Adrenal gland (tissue), 12 donors: Measurements from ENCODE around the gene ATP11A. TPM values are rescaled to one million over a fixed set of nuclear protein-coding genes. Genes with fewer than 3 reads are reported as not detected.

ENCODE experiments used
- DNase-seq, 7 donors: peaks; one replicate each; pipeline ENCODE4 v3.0.0-alpha.2; 2019 to 2020
- H3K27ac ChIP-seq, 5 donors: fragments of 200-600 bp; sonication (generic) in 4 of 5; 1 replicate in 3 of 5; 2 replicates in 2 of 5; pipeline versions ENCODE4 v1.5.1 to v1.8.0; 2016 to 2020; ENCODE audit warnings: mild to moderate bottlenecking in 1 of 5
- H3K27me3 ChIP-seq: fragments of 200-600 bp; 2 replicates; pipeline ENCODE4 v1.8.0; 2021
- H3K36me3 ChIP-seq, 2 donors: fragments of 200-600 bp; replicated peaks in 1 of 2; 1 replicate in 1 of 2; 2 replicates in 1 of 2; pipeline versions ENCODE4 v1.5.1 to v1.8.0; 2018 to 2022
- H3K4me1 ChIP-seq, 2 donors: fragments of 200-600 bp; replicated peaks in 1 of 2; 1 replicate in 1 of 2; 2 replicates in 1 of 2; pipeline versions ENCODE4 v1.5.1 to v1.8.0; 2018 to 2021
- H3K4me3 ChIP-seq, 4 donors: fragments of 200-600 bp; sonication (generic) in 3 of 4; one replicate each; pipeline ENCODE4 v1.5.1; 2016 to 2018
- H3K9me3 ChIP-seq, 3 donors: fragments of 200-600 bp; sonication (generic) in 1 of 3; replicated peaks in 1 of 3; 1 replicate in 2 of 3; 2 replicates in 1 of 3; pipeline versions ENCODE4 v1.5.1 to v1.8.0; 2016 to 2021
- POLR2A ChIP-seq, 2 donors: fragments of 450-650 bp; IDR thresholded peaks; one replicate each; pipeline ENCODE4 v1.6.1; 2017; ENCODE audit warnings: antibody characterized with exemption in 2 of 2, mild to moderate bottlenecking in 2 of 2, moderate library complexity in 1 of 2
- WGBS, 4 donors: extraction: QIAGEN DNeasy Blood & Tissue Kit in 2 of 4; methylation state at CpG; one replicate each; pipeline versions ENCODE4 v1.1.5 to v1.1.7; 2013 to 2017; 5-methylcytosine and 5-hydroxymethylcytosine counted together
- intact Hi-C, 2 donors: fragments of 100-400 bp; cut with DNase I; formaldehyde crosslinking; loops; one replicate each; pipeline versions ENCODE4 v1.14.1 to v1.15.0; 2022 to 2023
- polyA plus RNA-seq, 3 donors: library from polyadenylated mRNA; stranded (reverse); fragments of 200-250 nt in 2 of 3; fragments of 350-450 nt in 1 of 3; fragmentation: Illumina TruSeq in 1 of 3; extraction: RNeasy Lipid Tissue Mini Kit (QIAGEN cat#74804) in 1 of 3; gene quantifications; one replicate each; pipeline ENCODE4 v1.2.3, GENCODE V29; 2013 to 2014
- total RNA-seq, 9 donors: library from RNA; depleted of rRNA in 4 of 9; stranded (reverse); fragments of >200 nt in 4 of 9; fragments of 120-200 nt in 1 of 9; fragmentation: NEBNext Ultra II Directional in 1 of 9; extraction: Animal tissue kit (Norgen Biotek cat#: 25700) in 1 of 9; gene quantifications; one replicate each; pipeline versions ENCODE4 v1.1.0 to v1.2.4, GENCODE V29; 2013 to 2023
- TF ChIP-seq, protein P1 (sequence below), 6 experiments: fragments of 450-650 bp in 4 of 6; fragments of 200-600 bp in 2 of 6; sonication (generic) in 1 of 6; IDR thresholded peaks; 1 replicate in 5 of 6; 2 replicates in 1 of 6; pipeline versions ENCODE4 v1.5.1 to v1.8.0; 2016 to 2021; ENCODE audit warnings: antibody characterized with exemption in 6 of 6, mild to moderate bottlenecking in 2 of 6, moderate library complexity in 1 of 6
- donor health status: healthy with polysubstance abuse.
- donor health status: Bipolar disorder and iron deficiency.
- donor health status: DM: yes; HTN: yes; CAD: no.
- donor health status: DM: no; HTN: no; CAD: no.
- donor health status: DM: no; HTN: no; CAD: no.
- donor health status: DM: yes; HTN: yes; CAD: no.

ATP11A gene
- total and polyA plus RNA-seq, 12 donors: 6.0 to 94.1 (median 29.8) TPM

DNA sequence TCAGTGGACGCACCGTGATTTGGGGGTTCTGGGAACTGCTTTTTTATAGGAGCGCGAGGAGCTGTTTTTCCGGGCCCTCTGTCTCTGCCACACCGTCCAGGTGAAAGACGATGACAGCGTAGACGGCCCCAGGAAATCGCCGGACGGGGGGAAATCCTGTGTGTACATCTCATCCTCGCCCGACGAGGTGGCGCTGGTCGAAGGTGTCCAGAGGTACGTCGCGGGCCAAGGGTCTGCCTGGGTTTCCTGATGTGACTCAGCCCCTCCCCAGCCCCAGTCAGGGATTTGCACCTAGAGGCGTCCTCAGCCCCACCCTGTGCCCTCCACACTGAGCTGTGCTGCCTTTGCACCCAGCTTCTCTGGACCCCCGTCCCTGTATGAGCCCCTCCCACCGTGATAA, 143.0 kb downstream of the ATP11A start:
- H3K4me1 ChIP-seq: no peaks in the 10 kb centered on the region
- H3K27me3 ChIP-seq: no peaks in the 10 kb centered on the region
- H3K36me3 ChIP-seq: peaks cover 0 to 53% of the 10 kb centered on the region in 2 donors
- intact Hi-C loops: no loop called here
- 95 to 96% (median 95%) methylated on average over 14 to 23 of the region's 23 CpGs for WGBS, 4 donors
- DNase-seq: no peak
- TF ChIP-seq, protein P1, sequence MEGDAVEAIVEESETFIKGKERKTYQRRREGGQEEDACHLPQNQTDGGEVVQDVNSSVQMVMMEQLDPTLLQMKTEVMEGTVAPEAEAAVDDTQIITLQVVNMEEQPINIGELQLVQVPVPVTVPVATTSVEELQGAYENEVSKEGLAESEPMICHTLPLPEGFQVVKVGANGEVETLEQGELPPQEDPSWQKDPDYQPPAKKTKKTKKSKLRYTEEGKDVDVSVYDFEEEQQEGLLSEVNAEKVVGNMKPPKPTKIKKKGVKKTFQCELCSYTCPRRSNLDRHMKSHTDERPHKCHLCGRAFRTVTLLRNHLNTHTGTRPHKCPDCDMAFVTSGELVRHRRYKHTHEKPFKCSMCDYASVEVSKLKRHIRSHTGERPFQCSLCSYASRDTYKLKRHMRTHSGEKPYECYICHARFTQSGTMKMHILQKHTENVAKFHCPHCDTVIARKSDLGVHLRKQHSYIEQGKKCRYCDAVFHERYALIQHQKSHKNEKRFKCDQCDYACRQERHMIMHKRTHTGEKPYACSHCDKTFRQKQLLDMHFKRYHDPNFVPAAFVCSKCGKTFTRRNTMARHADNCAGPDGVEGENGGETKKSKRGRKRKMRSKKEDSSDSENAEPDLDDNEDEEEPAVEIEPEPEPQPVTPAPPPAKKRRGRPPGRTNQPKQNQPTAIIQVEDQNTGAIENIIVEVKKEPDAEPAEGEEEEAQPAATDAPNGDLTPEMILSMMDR (IDR thresholded peaks at IDR 0.05): no peak
- TF ChIP-seq POLR2A (IDR thresholded peaks at IDR 0.05): no peak
- no peaks in the 10 kb centered on the region for H3K9me3 ChIP-seq
- H3K27ac ChIP-seq: no peak overlapping the region
- no peak overlapping the region for H3K4me3 ChIP-seq

- Histone ChIP-seq H3K36me3 (peaks cover 0 to 62% of the 10 kb centered on the region in 2 donors), H3K27ac (no peak overlapping the region), H3K9me3 (no peaks in the 10 kb centered on the region), H3K4me1 (no peaks in the 10 kb centered on the region), H3K27me3 (no peaks in the 10 kb centered on the region), H3K4me3 (no peak overlapping the region)
- DNase-seq: no peak
- WGBS, 4 donors: 93 to 96% (median 94%) methylated on average over 21 to 25 of the region's 25 CpGs
- intact Hi-C loops: no loop called here
- TF ChIP-seq, protein P1 (IDR thresholded peaks at IDR 0.05): no peak
- no peak for TF ChIP-seq POLR2A (IDR thresholded peaks at IDR 0.05)
Observed at GRCh38 chr13:112833551-112834257, 143.9 kb downstream of the ATP11A start.

GRCh38 chr13:112835344-112835743, 145.5 kb downstream of the ATP11A start:
- Histone ChIP-seq H3K4me1 (no peaks in the 10 kb centered on the region), H3K9me3 (no peaks in the 10 kb centered on the region), H3K4me3 (no peak overlapping the region), H3K27ac (no peak overlapping the region), H3K27me3 (no peaks in the 10 kb centered on the region), H3K36me3 (peaks cover 0 to 69% of the 10 kb centered on the region in 2 donors)
- no peak for TF ChIP-seq POLR2A (IDR thresholded peaks at IDR 0.05)
- TF ChIP-seq, protein P1 (IDR thresholded peaks at IDR 0.05): no peak
- no peak for DNase-seq
- intact Hi-C loops: no loop called here
- 91 to 92% (median 91%) methylated on average over 9 to 16 of the region's 16 CpGs for WGBS, 4 donors

- Histone ChIP-seq H3K27ac (no peak overlapping the region), H3K4me1 (no peaks in the 10 kb centered on the region), H3K36me3 (peaks cover 0 to 68% of the 10 kb centered on the region in 2 donors), H3K27me3 (no peaks in the 10 kb centered on the region), H3K9me3 (no peaks in the 10 kb centered on the region), H3K4me3 (no peak overlapping the region)
- 94 to 97% (median 96%) methylated on average over 10 of the region's 10 CpGs for WGBS, 4 donors
- DNase-seq: no peak
- TF ChIP-seq POLR2A (IDR thresholded peaks at IDR 0.05): no peak
- TF ChIP-seq, protein P1 (IDR thresholded peaks at IDR 0.05): no peak
- intact Hi-C loops: no loop called here
Observed at GRCh38 chr13:112835796-112836195, 146.0 kb downstream of the ATP11A start.
